IMR-90 (cell line): Measurements from ENCODE around the gene C12orf75. TPM values are rescaled to one million over a fixed set of nuclear protein-coding genes. Genes with fewer than 3 reads are reported as not detected.

Experiments
- ATAC-seq: fragments of 200-7000 bp; cut with Tn5 transposase; 2 replicates; pipeline ENCODE4 v1.9.1; 2020; ENCODE audit warnings: low read depth, mild to moderate bottlenecking, moderate library complexity
- BruUV-seq: library from RNA; stranded (reverse); fragments of 400-500 nt; replicated peaks from 2 replicates; lab custom pipeline; 2021; lab: Mats Ljungman, UMichigan
- CTCF ChIA-PET: fragments of 300-600 bp; formaldehyde crosslinking; extraction: SDS; loops from one replicate; lab custom pipeline; 2021; ENCODE audit warnings: antibody characterized with exemption; lab: Yijun Ruan, JAX
- POLR2A ChIA-PET: fragments of 300-600 bp; sonication (Branson Sonifier 250); formaldehyde crosslinking; loops from one replicate; lab custom pipeline; 2022; ENCODE audit warnings: antibody characterized with exemption; ENCODE audit not compliant: unreplicated experiment; lab: Charles Lee
- DNase-seq: peaks from one replicate; pipeline ENCODE4 v3.0.0; 2013
- H2AFZ ChIP-seq: replicated peaks from 2 replicates; pipeline ENCODE3; 2013; ENCODE audit warnings: low read length, mild to moderate bottlenecking; ENCODE audit not compliant: poor library complexity
- H2AK5ac ChIP-seq: 2 replicates; pipeline ENCODE4 v1.6.1; 2013; ENCODE audit warnings: low read depth, low read length, inconsistent platforms
- H2AK9ac ChIP-seq: replicated peaks from 2 replicates; pipeline ENCODE3; 2013; ENCODE audit warnings: mild to moderate bottlenecking, low read depth, low read length, moderate library complexity; ENCODE audit not compliant: poor library complexity
- H2BK120ac ChIP-seq: 2 replicates; pipeline ENCODE4 v1.6.1; 2013; ENCODE audit warnings: low read depth, low read length, inconsistent platforms
- H2BK15ac ChIP-seq: 3 replicates; pipeline ENCODE4 v1.6.1; 2013; ENCODE audit warnings: low read depth, low read length, inconsistent platforms
- H2BK20ac ChIP-seq: 2 replicates; pipeline ENCODE4 v1.6.1; 2013; ENCODE audit warnings: low read depth, mild to moderate bottlenecking, inconsistent platforms, low read length, moderate library complexity
- H2BK5ac ChIP-seq: 2 replicates; pipeline ENCODE4 v1.6.1; 2013; ENCODE audit warnings: mild to moderate bottlenecking, low read depth, low read length, inconsistent platforms; ENCODE audit not compliant: poor library complexity, severe bottlenecking
- H3K14ac ChIP-seq: replicated peaks from 2 replicates; pipeline ENCODE4 v1.6.1; 2013; ENCODE audit warnings: low read depth, low read length, inconsistent platforms
- H3K18ac ChIP-seq: 2 replicates; pipeline ENCODE4 v1.6.1; 2013; ENCODE audit warnings: low read depth, low read length, control low read depth
- H3K23ac ChIP-seq: 2 replicates; pipeline ENCODE4 v1.6.1; 2013; ENCODE audit warnings: low read depth, low read length, inconsistent platforms
- H3K27ac ChIP-seq: 2 replicates; pipeline ENCODE4 v1.5.1; 2013; ENCODE audit warnings: mild to moderate bottlenecking, control low read depth, low read length; ENCODE audit not compliant: insufficient read depth
- H3K27me3 ChIP-seq: 2 replicates; pipeline ENCODE4 v1.6.1; 2013; ENCODE audit warnings: low read length; ENCODE audit not compliant: control insufficient read depth, insufficient read depth
- H3K36me3 ChIP-seq: 2 replicates; pipeline ENCODE4 v1.6.1; 2013; ENCODE audit warnings: low read length, mixed read lengths; ENCODE audit not compliant: control insufficient read depth, insufficient read depth
- H3K4ac ChIP-seq: 2 replicates; pipeline ENCODE4 v1.6.1; 2013; ENCODE audit warnings: low read depth, low read length, inconsistent platforms
- H3K4me1 ChIP-seq: 2 replicates; pipeline ENCODE4 v1.6.1; 2013; ENCODE audit warnings: low read length, mixed read lengths; ENCODE audit not compliant: control insufficient read depth, insufficient read depth
- H3K4me2 ChIP-seq: 2 replicates; pipeline ENCODE4 v1.6.1; 2013; ENCODE audit warnings: low read depth, mild to moderate bottlenecking, control low read depth, low read length, moderate library complexity
- H3K4me3 ChIP-seq: 2 replicates; pipeline ENCODE4 v1.5.1; 2013; ENCODE audit warnings: low read depth, mild to moderate bottlenecking, control low read depth, low read length, moderate library complexity; ENCODE audit not compliant: insufficient read depth
- H3K56ac ChIP-seq: 2 replicates; pipeline ENCODE4 v1.6.1; 2013; ENCODE audit warnings: low read length, inconsistent platforms; ENCODE audit not compliant: insufficient read depth; ENCODE audit errors: extremely low read depth
- H3K79me1 ChIP-seq, 2 experiments: 2 replicates each; pipeline ENCODE4 v1.6.1; 2013; ENCODE audit warnings: low read length in 2 of 2, inconsistent platforms in 1 of 2, low read depth in 1 of 2
- H3K9ac ChIP-seq: 2 replicates; pipeline ENCODE4 v1.6.1; 2013; ENCODE audit warnings: low read depth, low read length, control low read depth
- H3K9me1 ChIP-seq: 2 replicates; pipeline ENCODE4 v1.6.1; 2013; ENCODE audit warnings: low read length, inconsistent platforms; ENCODE audit not compliant: insufficient read depth
- H3K9me3 ChIP-seq: 2 replicates; pipeline ENCODE4 v1.6.1; 2013; ENCODE audit warnings: low read length; ENCODE audit not compliant: control insufficient read depth, insufficient read depth
- H4K20me1 ChIP-seq: 2 replicates; pipeline ENCODE4 v1.6.1; 2013; ENCODE audit warnings: low read length, inconsistent platforms; ENCODE audit not compliant: insufficient read depth
- H4K5ac ChIP-seq: 2 replicates; pipeline ENCODE4 v1.6.1; 2013; ENCODE audit warnings: mild to moderate bottlenecking, low read depth, low read length, control low read depth
- H4K8ac ChIP-seq, 2 experiments: 2 replicates each; pipeline ENCODE4 v1.6.1; 2013; ENCODE audit warnings: low read depth in 2 of 2, low read length in 2 of 2, control low read depth in 1 of 2, inconsistent platforms in 1 of 2
- H4K91ac ChIP-seq: 2 replicates; pipeline ENCODE4 v1.6.1; 2013; ENCODE audit warnings: low read depth, low read length, inconsistent platforms; ENCODE audit not compliant: insufficient read depth
- BHLHE40 ChIP-seq: fragments of 150-350 bp; IDR thresholded peaks from 2 replicates; pipeline ENCODE4 v1.6.1; 2016; ENCODE audit warnings: mild to moderate bottlenecking, low read depth, low read length
- CEBPB ChIP-seq: IDR thresholded peaks from 2 replicates; pipeline ENCODE4 v1.6.1; 2012; ENCODE audit warnings: low read depth, low read length, improper control_type of control experiment
- CHD1 ChIP-seq: IDR thresholded peaks from 2 replicates; pipeline ENCODE4 v1.6.1; 2012; ENCODE audit warnings: low read depth, low read length, improper control_type of control experiment
- CTCF ChIP-seq: conservative IDR thresholded peaks from 2 replicates; pipeline ENCODE4 v1.5.1; 2012; ENCODE audit warnings: mild to moderate bottlenecking, low read depth, low read length, improper control_type of control experiment
- ELK1 ChIP-seq: fragments of 150-350 bp; IDR thresholded peaks from 2 replicates; pipeline ENCODE4 v1.6.1; 2016; ENCODE audit warnings: low read depth, mild to moderate bottlenecking, low read length, moderate library complexity, borderline replicate concordance
- FOS ChIP-seq: fragments of 150-350 bp; IDR thresholded peaks from 2 replicates; pipeline ENCODE4 v1.6.1; 2016; ENCODE audit warnings: low read depth, low read length
- MAFK ChIP-seq: IDR thresholded peaks from 2 replicates; pipeline ENCODE4 v1.6.1; 2012; ENCODE audit warnings: low read depth, low read length, improper control_type of control experiment
- MAZ ChIP-seq: IDR thresholded peaks from 2 replicates; pipeline ENCODE4 v1.6.1; 2012; ENCODE audit warnings: low read depth, mild to moderate bottlenecking, low read length, improper control_type of control experiment, moderate library complexity, borderline replicate concordance
- MXI1 ChIP-seq: IDR thresholded peaks from 2 replicates; pipeline ENCODE4 v1.6.1; 2012; ENCODE audit warnings: low read depth, mild to moderate bottlenecking, low read length, moderate library complexity, borderline replicate concordance
- NFE2L2 ChIP-seq: fragments of 150-350 bp; IDR thresholded peaks from 2 replicates; pipeline ENCODE4 v1.6.1; 2016; ENCODE audit warnings: low read depth, mild to moderate bottlenecking, low read length
- POLR2A ChIP-seq: IDR thresholded peaks from 2 replicates; pipeline ENCODE4 v1.6.1; 2012; ENCODE audit warnings: mild to moderate bottlenecking, low read depth, low read length
- RAD21 ChIP-seq: IDR thresholded peaks from 2 replicates; pipeline ENCODE4 v1.6.1; 2012; ENCODE audit warnings: low read length, improper control_type of control experiment
- RCOR1 ChIP-seq: IDR thresholded peaks from 2 replicates; pipeline ENCODE4 v1.6.1; 2012; ENCODE audit warnings: mild to moderate bottlenecking, low read length, improper control_type of control experiment; ENCODE audit not compliant: insufficient replicate concordance
- RFX5 ChIP-seq: IDR thresholded peaks from 2 replicates; pipeline ENCODE4 v1.8.0; 2012; ENCODE audit warnings: low read depth, mild to moderate bottlenecking, low read length, moderate library complexity
- SMC3 ChIP-seq: fragments of 150-350 bp; IDR thresholded peaks from 2 replicates; pipeline ENCODE4 v1.6.1; 2016; ENCODE audit warnings: low read depth, mild to moderate bottlenecking, antibody characterized with exemption, low read length, moderate library complexity
- USF2 ChIP-seq: fragments of 150-350 bp; IDR thresholded peaks from 2 replicates; pipeline ENCODE4 v1.6.1; 2017; ENCODE audit warnings: mild to moderate bottlenecking, antibody characterized with exemption, low read length, low read depth
- WGBS, 2 experiments: methylation state at CpG; one replicate each; pipeline versions ENCODE4 v1.1.5 to v1.1.7; 2013; ENCODE audit warnings: missing lambda C conversion rate in 2 of 2; ENCODE audit not compliant: insufficient read length in 1 of 2; ENCODE audit errors: extremely low coverage in 2 of 2; 5-methylcytosine and 5-hydroxymethylcytosine counted together
- dilution Hi-C: fragments of 300-500 bp; cut with HindIII; formaldehyde crosslinking; loops from one replicate; pipeline ENCODE4 v1.14.3; 2018; ENCODE audit warnings: low sequenced_read_pairs; ENCODE audit not compliant: unreplicated experiment
- in situ Hi-C: fragments of 300-500 bp; cut with MboI; formaldehyde crosslinking; loops from 3 replicates; pipeline ENCODE4 v1.14.3; 2019; ENCODE audit warnings: low sequenced_read_pairs, inconsistent platforms, mixed read lengths
- intact Hi-C: fragments of 100-400 bp; cut with micrococcal nuclease; formaldehyde crosslinking; loops from 2 replicates; pipeline ENCODE4 v1.10.0; 2022
- polyA plus RNA-seq, 3 experiments: library from polyadenylated mRNA; depleted of rRNA; stranded (reverse); fragments of >200 nt; gene quantifications; 2 replicates each; pipeline ENCODE4 v1.2.3, GENCODE V29; 2012; ENCODE audit warnings: low replicate concordance in 1 of 3
- total RNA-seq: library from RNA; depleted of rRNA; stranded (reverse); fragments of >200 nt; gene quantifications from 2 replicates; pipeline ENCODE4 v1.2.3, GENCODE V29; 2012

Gene C12orf75
- total and polyA plus RNA-seq, 2 of the 4 experiments (the other 2 are of a cell fraction), result 145 to 278 TPM

GRCh38 chr12:105322070-105322469 lies 8.4 kb upstream of the C12orf75 start:
- H3K14ac ChIP-seq, result 0 out of 2 replicates have a peak overlapping the region, but pooled peaks have one; percentile 5
- no peak overlapping the region for H3K4me3 ChIP-seq
- WGBS, 2 experiments, result 86% methylated on average over 1 of the region's 4 CpGs; no CpG with 5 or more reads in 1 of the 2 experiments
- no peak overlapping the region for H2BK5ac ChIP-seq
- H3K18ac ChIP-seq, result no peak overlapping the region
- peaks cover 22% of the 10 kb centered on the region for H3K9me1 ChIP-seq
- no peaks in the 10 kb centered on the region for H3K27me3 ChIP-seq
- no TSS peak for BruUV-seq
- POLR2A ChIA-PET, result no interaction called here
- H3K9ac ChIP-seq, result no peak overlapping the region
- in situ Hi-C loops (no loop called here), intact Hi-C loops (no loop called here), dilution Hi-C loops (no loop called here)
- no peak overlapping the region for H2AK5ac ChIP-seq
- H4K20me1 ChIP-seq, result no peaks in the 10 kb centered on the region
- H3K4ac ChIP-seq, result no peak overlapping the region
- H2BK15ac ChIP-seq, result peak overlapping the region; percentile 4; the same call in 1 of the 3 replicates
- H2BK120ac ChIP-seq, result 0 out of 2 replicates have a peak overlapping the region, but pooled peaks have one; percentile 6
- H4K5ac ChIP-seq, result no peak overlapping the region
- TF ChIP-seq RFX5, result no peak
- no peak for TF ChIP-seq CHD1
- TF ChIP-seq MXI1, result no peak
- no peak for TF ChIP-seq CTCF
- no peak for TF ChIP-seq BHLHE40
- TF ChIP-seq USF2, result no peak
- no peak for TF ChIP-seq RAD21
- TF ChIP-seq POLR2A, result no peak
- no peak for TF ChIP-seq CEBPB
- TF ChIP-seq MAZ, result no peak
- no peak for TF ChIP-seq ELK1
- no peak for TF ChIP-seq SMC3
- no peak for TF ChIP-seq RCOR1
- TF ChIP-seq NFE2L2, result no peak
- no peak for TF ChIP-seq FOS
- TF ChIP-seq MAFK, result no peak
- H3K27ac ChIP-seq, result no peak overlapping the region
- DNase-seq (peak; percentile 39), ATAC-seq (no peak)
- H3K56ac ChIP-seq, result no peak overlapping the region
- H3K79me1 ChIP-seq, result peaks cover 0 to 39% of the 10 kb centered on the region in 2 experiments; a peak in 3 of 4 replicates
- no peak overlapping the region for H3K4me2 ChIP-seq
- H2AFZ ChIP-seq, result no peak overlapping the region
- no peaks in the 10 kb centered on the region for H3K9me3 ChIP-seq
- H2BK20ac ChIP-seq, result no peak overlapping the region
- H3K4me1 ChIP-seq, result peaks cover 12% of the 10 kb centered on the region
- CTCF ChIA-PET, result no interaction called here
- H4K8ac ChIP-seq, result no peak overlapping the region
- H3K36me3 ChIP-seq, result no peaks in the 10 kb centered on the region
- no peak overlapping the region for H4K91ac ChIP-seq
- H2AK9ac ChIP-seq, result no peak overlapping the region
- H3K23ac ChIP-seq, result no peak overlapping the region
